NCI-H1930 (cell line): ENCODE measurements around the gene SVOPL.

Experiments used
- DNase-seq, 2 experiments: peaks; one replicate each; lab custom pipeline; 2025; lab: John Stamatoyannopoulos, UW

Gene SVOPL

GRCh38 chr7:138564365-138564764 lies 136.8 kb downstream of the SVOPL start:
- DNase-seq = no peak

- DNase-seq = no peak
Observed at GRCh38 chr7:138563808-138564207, 137.4 kb downstream of the SVOPL start.

GRCh38 chr7:138559448-138559847 lies 141.7 kb downstream of the SVOPL start:
- DNase-seq = no peak

- no peak for DNase-seq
Observed at GRCh38 chr7:138556771-138557484, 144.2 kb downstream of the SVOPL start.

GRCh38 chr7:138555684-138556083 lies 145.5 kb downstream of the SVOPL start:
- DNase-seq = no peak

- DNase-seq = no peak
Observed at GRCh38 chr7:138554674-138555073, 146.5 kb downstream of the SVOPL start.

- no peak for DNase-seq
Observed at GRCh38 chr7:138553805-138554204, 147.4 kb downstream of the SVOPL start.

GRCh38 chr7:138551102-138551501 lies 150.1 kb downstream of the SVOPL start:
- no peak for DNase-seq

- DNase-seq = no peak
Observed at GRCh38 chr7:138550337-138550736, 150.8 kb downstream of the SVOPL start.

GRCh38 chr7:138549082-138549481 lies 152.1 kb downstream of the SVOPL start:
- no peak for DNase-seq

- DNase-seq = no peak
Observed at GRCh38 chr7:138546829-138547228, 154.3 kb downstream of the SVOPL start.

GRCh38 chr7:138546064-138546619 lies 155.0 kb downstream of the SVOPL start:
- DNase-seq = no peak

- DNase-seq = no peak
Observed at GRCh38 chr7:138545123-138545522, 156.0 kb downstream of the SVOPL start.
